ENCODE results near the gene UBE2D1. TPM values are rescaled to one million over a fixed set of nuclear protein-coding genes. Genes with fewer than 3 reads are reported as not detected.

UBE2D1 gene
- total and polyA plus RNA-seq, 2 donors (not counting 3 experiments of a cell fraction or from before 2014, with no cell fraction given) = 13.5 to 14.5 TPM

Other genes starting within 250 kb of the UBE2D1 start
- gene IPMK, start 67.1 kb upstream of the UBE2D1 start, total RNA-seq = 8.1 and 8.2 TPM in 2 replicates
- 1.0 and 1.4 TPM in 2 replicates for gene IPMK, start 67.1 kb upstream of the UBE2D1 start, polyA plus RNA-seq
- gene CISD1, start 65.8 kb upstream of the UBE2D1 start, total RNA-seq = 53.0 and 57.3 TPM in 2 replicates
- gene CISD1, start 65.8 kb upstream of the UBE2D1 start, polyA plus RNA-seq = 21.1 and 25.5 TPM in 2 replicates
- gene TFAM, start 50.4 kb downstream of the UBE2D1 start, total RNA-seq = 45.1 and 53.0 TPM in 2 replicates
- gene TFAM, start 50.4 kb downstream of the UBE2D1 start, polyA plus RNA-seq = 11.9 and 21.3 TPM in 2 replicates
- gene BICC1, start 177.9 kb downstream of the UBE2D1 start, total RNA-seq = 0.29 and 0.32 TPM in 2 replicates
- gene BICC1, start 177.9 kb downstream of the UBE2D1 start, polyA plus RNA-seq = 0.06 and 0.08 TPM in 2 replicates